Placental pericyte (primary cell): Measurements from ENCODE around the gene RIN3. TPM values are rescaled to one million over a fixed set of nuclear protein-coding genes. Genes with fewer than 3 reads are reported as not detected.

Experiments used
- total RNA-seq: library from RNA; depleted of rRNA; stranded (reverse); fragments of >200 nt; gene quantifications from 2 replicates; pipeline ENCODE4 v1.2.3, GENCODE V29; 2012

The RIN3 gene, protein sequence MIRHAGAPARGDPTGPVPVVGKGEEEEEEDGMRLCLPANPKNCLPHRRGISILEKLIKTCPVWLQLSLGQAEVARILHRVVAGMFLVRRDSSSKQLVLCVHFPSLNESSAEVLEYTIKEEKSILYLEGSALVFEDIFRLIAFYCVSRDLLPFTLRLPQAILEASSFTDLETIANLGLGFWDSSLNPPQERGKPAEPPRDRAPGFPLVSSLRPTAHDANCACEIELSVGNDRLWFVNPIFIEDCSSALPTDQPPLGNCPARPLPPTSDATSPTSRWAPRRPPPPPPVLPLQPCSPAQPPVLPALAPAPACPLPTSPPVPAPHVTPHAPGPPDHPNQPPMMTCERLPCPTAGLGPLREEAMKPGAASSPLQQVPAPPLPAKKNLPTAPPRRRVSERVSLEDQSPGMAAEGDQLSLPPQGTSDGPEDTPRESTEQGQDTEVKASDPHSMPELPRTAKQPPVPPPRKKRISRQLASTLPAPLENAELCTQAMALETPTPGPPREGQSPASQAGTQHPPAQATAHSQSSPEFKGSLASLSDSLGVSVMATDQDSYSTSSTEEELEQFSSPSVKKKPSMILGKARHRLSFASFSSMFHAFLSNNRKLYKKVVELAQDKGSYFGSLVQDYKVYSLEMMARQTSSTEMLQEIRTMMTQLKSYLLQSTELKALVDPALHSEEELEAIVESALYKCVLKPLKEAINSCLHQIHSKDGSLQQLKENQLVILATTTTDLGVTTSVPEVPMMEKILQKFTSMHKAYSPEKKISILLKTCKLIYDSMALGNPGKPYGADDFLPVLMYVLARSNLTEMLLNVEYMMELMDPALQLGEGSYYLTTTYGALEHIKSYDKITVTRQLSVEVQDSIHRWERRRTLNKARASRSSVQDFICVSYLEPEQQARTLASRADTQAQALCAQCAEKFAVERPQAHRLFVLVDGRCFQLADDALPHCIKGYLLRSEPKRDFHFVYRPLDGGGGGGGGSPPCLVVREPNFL
- 11.8 and 12.3 TPM in 2 replicates for total RNA-seq

DNA sequence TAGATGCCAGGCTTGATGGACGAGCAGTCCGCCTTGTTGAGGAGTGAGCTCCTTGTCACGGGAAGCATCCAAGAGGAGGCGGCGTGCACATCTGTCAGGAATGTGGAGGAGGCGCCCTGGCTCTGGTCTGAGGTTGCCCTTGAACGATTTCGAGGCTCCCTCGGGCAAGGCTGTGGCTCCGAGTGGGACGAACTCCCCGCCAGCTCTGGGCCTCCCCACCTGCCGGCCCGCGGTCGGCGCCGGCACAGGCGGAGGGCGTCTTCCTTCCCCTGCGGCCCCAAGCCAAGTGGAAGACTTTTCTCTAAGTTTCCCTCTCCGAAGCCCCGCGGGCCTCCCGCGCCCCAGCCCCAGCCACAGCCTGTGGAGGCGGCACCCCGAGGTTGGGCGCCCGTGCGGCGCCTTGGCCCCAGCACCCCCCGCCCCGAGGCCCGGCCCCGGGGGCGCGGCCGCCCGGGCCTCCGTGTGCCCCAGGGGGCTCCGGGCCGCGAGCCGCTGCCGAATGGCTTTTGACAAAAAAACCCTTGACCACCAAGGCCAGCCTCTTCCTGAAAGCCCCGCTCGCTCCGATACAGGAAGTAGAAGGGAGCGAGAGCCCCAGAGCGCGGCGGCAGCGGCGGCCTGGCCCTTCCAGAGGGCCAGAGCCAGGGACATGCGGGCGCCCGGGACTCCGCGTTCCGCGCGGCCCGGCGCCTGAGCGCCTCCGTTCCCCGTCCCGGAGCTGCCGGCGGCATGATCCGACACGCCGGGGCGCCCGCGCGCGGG, at the start of gene RIN3:
TSS of gene RIN3 (plus strand) at position 578 of the 762 bp plus-strand sequence. CDS start at position 730, 152 bp downstream.

Other genes with a start within 250 kb of the RIN3 start
- gene SLC24A4, start 190.6 kb upstream of the RIN3 start, total RNA-seq, result not detected in 2 replicates
- gene LGMN, start 234.8 kb downstream of the RIN3 start, total RNA-seq, result 26.5 and 78.8 TPM in 2 replicates